T-helper 17 cell (primary cell): ENCODE measurements around the gene FIGN. TPM values are rescaled to one million over a fixed set of nuclear protein-coding genes. Genes with fewer than 3 reads are reported as not detected.

Source experiments
- ATAC-seq: fragments of 150-1000 bp; cut with Tn5 transposase; 2 replicates; pipeline ENCODE4 v1.10.0; 2021; ENCODE audit warnings: mild to moderate bottlenecking, moderate library complexity
- DNase-seq, 3 donors: peaks; one replicate each; pipeline versions ENCODE4 v3.0.0 to v3.0.0-alpha.2; 2020 to 2021
- H3K9me3 ChIP-seq: one replicate; pipeline ENCODE4 v1.7.0; 2013; ENCODE audit warnings: low read length, mild to moderate bottlenecking; ENCODE audit not compliant: control insufficient read depth, poor library complexity, severe bottlenecking
- H3K27ac Mint-ChIP-seq: one replicate; pipeline ENCODE4 v1.8.0; 2022; ENCODE audit warnings: mild to moderate bottlenecking, moderate library complexity, mixed read lengths
- H3K27me3 Mint-ChIP-seq: one replicate; pipeline ENCODE4 v1.8.0; 2022; ENCODE audit warnings: mixed read lengths
- H3K36me3 Mint-ChIP-seq: one replicate; pipeline ENCODE4 v1.8.0; 2022; ENCODE audit warnings: low read depth, mixed read lengths
- H3K4me1 Mint-ChIP-seq: one replicate; pipeline ENCODE4 v1.8.0; 2022; ENCODE audit warnings: mild to moderate bottlenecking, mixed read lengths
- H3K4me3 Mint-ChIP-seq: one replicate; pipeline ENCODE4 v1.8.0; 2022; ENCODE audit warnings: mild to moderate bottlenecking, moderate library complexity, mixed read lengths
- total RNA-seq, 4 donors: library from RNA in 2 of 4; stranded (reverse) in 2 of 4; gene quantifications; one replicate each; pipeline ENCODE4 v1.2.3 and lab custom pipeline; 2022 to 2026

The FIGN gene
- not detected for total RNA-seq
- total RNA-seq (lab: John Stamatoyannopoulos, UW), result 0 reads per million in 2 donors

- no peaks in the 10 kb centered on the region for H3K9me3 ChIP-seq
- H3K36me3 Mint-ChIP-seq, result no peaks in the 10 kb centered on the region
- ATAC-seq, result no peak
- no peak for DNase-seq
- H3K4me1 Mint-ChIP-seq, result no peaks in the 10 kb centered on the region
- peaks cover 10% of the 10 kb centered on the region for H3K27me3 Mint-ChIP-seq
- H3K27ac Mint-ChIP-seq, result no peak within 1 kb of the TSS
- no peak within 1 kb of the TSS for H3K4me3 Mint-ChIP-seq
Observed at GRCh38 chr2:163735685-163736432, at the start of gene FIGN. Gene FIGN, minus strand, starts transcription at chr2:163736008. Its CDS starts 1,081 bp downstream, at chr2:163734927.

- H3K36me3 Mint-ChIP-seq, result no peaks in the 10 kb centered on the region
- H3K27me3 Mint-ChIP-seq, result no peaks in the 10 kb centered on the region
- no peak overlapping the region for H3K27ac Mint-ChIP-seq
- H3K9me3 ChIP-seq, result no peaks in the 10 kb centered on the region
- no peak overlapping the region for H3K4me3 Mint-ChIP-seq
- no peaks in the 10 kb centered on the region for H3K4me1 Mint-ChIP-seq
- ATAC-seq, result no peak
- no peak for DNase-seq
Observed at GRCh38 chr2:163785162-163785561, 49.4 kb upstream of the FIGN start.

- DNase-seq (no peak), ATAC-seq (no peak)
- Mint-ChIP-seq H3K27me3 (no peaks in the 10 kb centered on the region), H3K36me3 (no peaks in the 10 kb centered on the region), H3K4me3 (no peak overlapping the region), H3K4me1 (no peaks in the 10 kb centered on the region), H3K27ac (no peak overlapping the region)
- H3K9me3 ChIP-seq, result no peaks in the 10 kb centered on the region
Observed at GRCh38 chr2:163779970-163780597, 44.3 kb upstream of the FIGN start.

- no peaks in the 10 kb centered on the region for H3K9me3 ChIP-seq
- ATAC-seq (no peak), DNase-seq (no peak)
- no peak overlapping the region for H3K4me3 Mint-ChIP-seq
- no peak overlapping the region for H3K27ac Mint-ChIP-seq
- H3K27me3 Mint-ChIP-seq, result no peaks in the 10 kb centered on the region
- H3K4me1 Mint-ChIP-seq, result no peaks in the 10 kb centered on the region
- H3K36me3 Mint-ChIP-seq, result no peaks in the 10 kb centered on the region
Observed at GRCh38 chr2:163778045-163778781, 42.4 kb upstream of the FIGN start.

GRCh38 chr2:163775304-163775703, 39.5 kb upstream of the FIGN start:
- H3K27me3 Mint-ChIP-seq, result no peaks in the 10 kb centered on the region
- H3K4me1 Mint-ChIP-seq, result no peaks in the 10 kb centered on the region
- H3K36me3 Mint-ChIP-seq, result no peaks in the 10 kb centered on the region
- no peak overlapping the region for H3K4me3 Mint-ChIP-seq
- no peaks in the 10 kb centered on the region for H3K9me3 ChIP-seq
- ATAC-seq, result no peak
- no peak for DNase-seq
- no peak overlapping the region for H3K27ac Mint-ChIP-seq

GRCh38 chr2:163774862-163775261, 39.1 kb upstream of the FIGN start:
- H3K9me3 ChIP-seq, result no peaks in the 10 kb centered on the region
- ATAC-seq (no peak), DNase-seq (no peak)
- no peaks in the 10 kb centered on the region for H3K4me1 Mint-ChIP-seq
- H3K36me3 Mint-ChIP-seq, result no peaks in the 10 kb centered on the region
- H3K27ac Mint-ChIP-seq, result no peak overlapping the region
- H3K4me3 Mint-ChIP-seq, result no peak overlapping the region
- no peaks in the 10 kb centered on the region for H3K27me3 Mint-ChIP-seq

GRCh38 chr2:163773276-163773675, 37.5 kb upstream of the FIGN start:
- no peak overlapping the region for H3K27ac Mint-ChIP-seq
- no peak for DNase-seq
- H3K4me3 Mint-ChIP-seq, result no peak overlapping the region
- ATAC-seq, result no peak
- no peaks in the 10 kb centered on the region for H3K9me3 ChIP-seq
- no peaks in the 10 kb centered on the region for H3K27me3 Mint-ChIP-seq
- H3K36me3 Mint-ChIP-seq, result no peaks in the 10 kb centered on the region
- H3K4me1 Mint-ChIP-seq, result no peaks in the 10 kb centered on the region

- DNase-seq (no peak), ATAC-seq (no peak)
- Mint-ChIP-seq H3K4me3 (no peak overlapping the region), H3K4me1 (no peaks in the 10 kb centered on the region), H3K27me3 (no peaks in the 10 kb centered on the region), H3K36me3 (no peaks in the 10 kb centered on the region), H3K27ac (no peak overlapping the region)
- no peaks in the 10 kb centered on the region for H3K9me3 ChIP-seq
Observed at GRCh38 chr2:163771596-163771995, 35.8 kb upstream of the FIGN start.

- Mint-ChIP-seq H3K27ac (no peak overlapping the region), H3K4me3 (no peak overlapping the region), H3K36me3 (no peaks in the 10 kb centered on the region), H3K27me3 (no peaks in the 10 kb centered on the region), H3K4me1 (no peaks in the 10 kb centered on the region)
- no peaks in the 10 kb centered on the region for H3K9me3 ChIP-seq
- ATAC-seq, result no peak
- DNase-seq, result no peak
Observed at GRCh38 chr2:163768881-163769695, 33.3 kb upstream of the FIGN start.

GRCh38 chr2:163767097-163767496, 31.3 kb upstream of the FIGN start:
- no peak for ATAC-seq
- H3K27ac Mint-ChIP-seq, result no peak overlapping the region
- no peaks in the 10 kb centered on the region for H3K9me3 ChIP-seq
- no peak for DNase-seq
- H3K4me3 Mint-ChIP-seq, result no peak overlapping the region
- no peaks in the 10 kb centered on the region for H3K36me3 Mint-ChIP-seq
- no peaks in the 10 kb centered on the region for H3K27me3 Mint-ChIP-seq
- H3K4me1 Mint-ChIP-seq, result no peaks in the 10 kb centered on the region

GRCh38 chr2:163764566-163764965, 28.8 kb upstream of the FIGN start:
- ATAC-seq (no peak), DNase-seq (no peak)
- no peak overlapping the region for H3K4me3 Mint-ChIP-seq
- no peak overlapping the region for H3K27ac Mint-ChIP-seq
- no peaks in the 10 kb centered on the region for H3K27me3 Mint-ChIP-seq
- H3K36me3 Mint-ChIP-seq, result no peaks in the 10 kb centered on the region
- no peaks in the 10 kb centered on the region for H3K4me1 Mint-ChIP-seq
- no peaks in the 10 kb centered on the region for H3K9me3 ChIP-seq

GRCh38 chr2:163759013-163759412, 23.2 kb upstream of the FIGN start:
- H3K27ac Mint-ChIP-seq, result no peak overlapping the region
- no peak overlapping the region for H3K4me3 Mint-ChIP-seq
- ATAC-seq (no peak), DNase-seq (no peak)
- H3K4me1 Mint-ChIP-seq, result no peaks in the 10 kb centered on the region
- no peaks in the 10 kb centered on the region for H3K9me3 ChIP-seq
- no peaks in the 10 kb centered on the region for H3K36me3 Mint-ChIP-seq
- no peaks in the 10 kb centered on the region for H3K27me3 Mint-ChIP-seq

GRCh38 chr2:163757814-163758213, 22.0 kb upstream of the FIGN start:
- Mint-ChIP-seq H3K36me3 (no peaks in the 10 kb centered on the region), H3K4me1 (no peaks in the 10 kb centered on the region), H3K4me3 (no peak overlapping the region), H3K27me3 (no peaks in the 10 kb centered on the region), H3K27ac (no peak overlapping the region)
- no peaks in the 10 kb centered on the region for H3K9me3 ChIP-seq
- ATAC-seq (no peak), DNase-seq (no peak)
